Neural crest cell (in vitro differentiated cells): ENCODE measurements around the gene ACTG1. TPM values are rescaled to one million over a fixed set of nuclear protein-coding genes. Genes with fewer than 3 reads are reported as not detected.

Experiments
- DNase-seq: peaks from one replicate; pipeline ENCODE4 v3.0.0; 2021; ENCODE audit warnings: low read depth, mixed read lengths, low spot score
- H3K27ac Mint-ChIP-seq: one replicate; pipeline ENCODE4 v1.8.0; 2021; ENCODE audit warnings: mild to moderate bottlenecking, mixed read lengths; ENCODE audit not compliant: unreplicated experiment
- H3K27me3 Mint-ChIP-seq: 2 replicates; pipeline ENCODE4 v1.8.0; 2021; ENCODE audit warnings: low read depth, mild to moderate bottlenecking, mixed read lengths
- H3K36me3 Mint-ChIP-seq: 2 replicates; pipeline ENCODE4 v1.8.0; 2021; ENCODE audit warnings: low read depth, mild to moderate bottlenecking, mixed read lengths
- H3K4me1 Mint-ChIP-seq: 2 replicates; pipeline ENCODE4 v1.8.0; 2021; ENCODE audit warnings: mixed read lengths
- H3K4me3 Mint-ChIP-seq: one replicate; pipeline ENCODE4 v1.8.0; 2021; ENCODE audit warnings: mild to moderate bottlenecking, mixed read lengths
- H3K9me3 Mint-ChIP-seq: 2 replicates; pipeline ENCODE4 v1.8.0; 2021; ENCODE audit warnings: mixed read lengths
- CTCF ChIP-seq: fragments of 200-600 bp; sonication (generic); conservative IDR thresholded peaks from 2 replicates; pipeline ENCODE4 v1.5.0; 2021; ENCODE audit warnings: antibody characterized with exemption, mild to moderate bottlenecking
- total RNA-seq: library from RNA; stranded (reverse); gene quantifications from 2 replicates; pipeline ENCODE4 v1.2.1, GENCODE V29; 2021

The ACTG1 gene
- total RNA-seq, 1 donor from 2014 or later = 4,235 TPM

DNA sequence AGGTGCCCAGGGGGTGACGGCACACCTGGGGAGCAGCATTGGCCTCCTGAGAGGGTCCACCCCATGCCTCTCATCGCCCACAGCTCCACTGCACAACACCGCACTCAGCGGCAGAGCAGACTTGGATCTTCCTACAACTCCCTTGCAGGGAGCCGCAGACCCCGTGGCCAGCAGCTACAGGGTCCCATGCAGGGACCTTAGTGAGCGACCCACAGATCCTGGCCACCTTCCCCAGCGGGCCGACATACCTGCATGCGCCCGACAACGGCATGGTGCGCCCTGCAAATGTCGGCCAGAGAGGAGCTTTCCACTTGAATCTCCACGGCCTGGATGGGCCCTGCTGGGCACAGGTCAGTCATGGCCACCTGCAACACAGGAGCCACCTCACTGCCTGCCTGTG is 31.2 kb upstream of the ACTG1 start:
- Mint-ChIP-seq H3K4me1 (no peaks in the 10 kb centered on the region), H3K27ac (no peak overlapping the region), H3K4me3 (no peak overlapping the region), H3K9me3 (no peaks in the 10 kb centered on the region), H3K27me3 (no peaks in the 10 kb centered on the region), H3K36me3 (no peaks in the 10 kb centered on the region)
- DNase-seq = no peak
- no peak for TF ChIP-seq CTCF

DNA sequence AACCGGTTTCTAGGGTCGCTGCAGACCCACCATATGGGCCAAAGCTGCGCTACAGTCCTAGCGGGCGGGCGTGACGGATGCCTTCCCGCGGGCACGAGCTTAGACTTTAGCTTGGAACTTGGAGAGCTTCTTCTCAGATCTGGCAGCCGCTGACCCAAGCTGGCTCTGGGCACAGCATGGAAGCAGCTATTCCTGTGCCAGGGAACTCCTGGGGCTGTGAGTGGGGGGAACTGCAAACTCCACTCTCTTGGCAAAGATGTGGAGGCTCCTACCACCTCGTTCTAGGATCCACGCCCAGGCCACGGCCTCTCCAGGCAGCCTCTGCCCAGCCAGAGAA is 30.7 kb upstream of the ACTG1 start:
- Mint-ChIP-seq H3K9me3 (no peaks in the 10 kb centered on the region), H3K4me3 (no peak overlapping the region), H3K27me3 (peaks cover 3% of the 10 kb centered on the region), H3K36me3 (no peaks in the 10 kb centered on the region), H3K27ac (no peak overlapping the region), H3K4me1 (no peaks in the 10 kb centered on the region)
- TF ChIP-seq CTCF = no peak
- no peak for DNase-seq

GRCh38 chr17:81542431-81543338 is 30.1 kb upstream of the ACTG1 start:
- Mint-ChIP-seq H3K27ac (no peak overlapping the region), H3K36me3 (no peaks in the 10 kb centered on the region)

GRCh38 chr17:81541123-81541522 is 28.5 kb upstream of the ACTG1 start:
- Mint-ChIP-seq H3K4me1 (peaks cover 8% of the 10 kb centered on the region), H3K27ac (peak overlapping the region; percentile 62), H3K27me3 (peaks cover 18% of the 10 kb centered on the region), H3K9me3 (no peaks in the 10 kb centered on the region), H3K36me3 (no peaks in the 10 kb centered on the region), H3K4me3 (no peak overlapping the region)
- TF ChIP-seq CTCF = no peak
- DNase-seq = no peak

More at GRCh38 chr17:81542431-81543338, 30.1 kb upstream of the ACTG1 start:
- no peak for TF ChIP-seq CTCF
- Mint-ChIP-seq H3K27me3 (peaks cover 8% of the 10 kb centered on the region), H3K4me3 (no peak overlapping the region), H3K9me3 (no peaks in the 10 kb centered on the region), H3K4me1 (peaks cover 5% of the 10 kb centered on the region)
- DNase-seq = no peak

- Mint-ChIP-seq H3K4me3 (no peak overlapping the region), H3K27ac (no peak overlapping the region), H3K27me3 (peaks cover 23% of the 10 kb centered on the region), H3K9me3 (no peaks in the 10 kb centered on the region), H3K4me1 (peaks cover 8% of the 10 kb centered on the region), H3K36me3 (no peaks in the 10 kb centered on the region)
- no peak for TF ChIP-seq CTCF
- no peak for DNase-seq
Observed at GRCh38 chr17:81540676-81541027, 28.1 kb upstream of the ACTG1 start.
